Activated CD8-positive, alpha-beta T cell treated with anti-CD3 and anti-CD28 coated beads for 36 hours (primary cell): ENCODE data around the gene PKD1L1. TPM values are rescaled to one million over a fixed set of nuclear protein-coding genes. Genes with fewer than 3 reads are reported as not detected.
A peak's percentile ranks its signal among the peaks of the same experiment; 100 is the strongest.

Experiments used
- ATAC-seq: fragments of 200-7000 bp; cut with Tn5 transposase; one replicate; pipeline ENCODE4 v1.10.0; 2021; ENCODE audit warnings: mild to moderate bottlenecking, moderate library complexity
- CTCF ChIA-PET: fragments of 350-600 bp; sonication (Branson Sonifier 250); formaldehyde crosslinking; loops from one replicate; lab custom pipeline; 2021; ENCODE audit warnings: antibody characterized with exemption; lab: Charles Lee
- POLR2A ChIA-PET: fragments of 350-600 bp; sonication (Branson Sonifier 250); formaldehyde crosslinking; loops from one replicate; lab custom pipeline; 2021; ENCODE audit warnings: antibody characterized with exemption; lab: Charles Lee
- DNase-seq: peaks from one replicate; pipeline ENCODE4 v3.0.0-alpha.2; 2020
- H3K27ac Mint-ChIP-seq: one replicate; pipeline ENCODE4 v1.8.0; 2021; ENCODE audit warnings: mild to moderate bottlenecking, mixed read lengths
- H3K27me3 Mint-ChIP-seq: one replicate; pipeline ENCODE4 v1.8.0; 2021; ENCODE audit warnings: mixed read lengths
- H3K36me3 Mint-ChIP-seq: one replicate; pipeline ENCODE4 v1.8.0; 2021; ENCODE audit warnings: low read depth, mixed read lengths
- H3K4me1 Mint-ChIP-seq: one replicate; pipeline ENCODE4 v1.8.0; 2021; ENCODE audit warnings: low read depth, mixed read lengths
- H3K4me3 Mint-ChIP-seq: one replicate; pipeline ENCODE4 v1.8.0; 2021; ENCODE audit warnings: mild to moderate bottlenecking, moderate library complexity, mixed read lengths
- H3K9me3 Mint-ChIP-seq: one replicate; pipeline ENCODE4 v1.8.0; 2021; ENCODE audit warnings: mixed read lengths
- CTCF ChIP-seq: fragments of 200-600 bp; IDR thresholded peaks from one replicate; pipeline ENCODE4 v1.8.0; 2022; ENCODE audit warnings: antibody characterized with exemption, mild to moderate bottlenecking
- intact Hi-C: fragments of 100-400 bp; cut with micrococcal nuclease; formaldehyde crosslinking; loops from one replicate; pipeline ENCODE4 v1.10.0; 2022
- total RNA-seq, 2 experiments: library from RNA; stranded (reverse); gene quantifications; one replicate each; pipeline ENCODE4 v1.2.3, GENCODE V29; 2021

PKD1L1 gene
- total RNA-seq, 2 experiments from 2014 or later = 0.09 to 0.20 TPM

GRCh38 chr7:47947355-47947749, 914 bp downstream of the PKD1L1 start:
- ATAC-seq = no peak

GRCh38 chr7:47946581-47947354, 1.5 kb downstream of the PKD1L1 start:
- intact Hi-C loops = no loop called here
- CTCF ChIA-PET = no interaction called here

More at GRCh38 chr7:47947355-47947749, 914 bp downstream of the PKD1L1 start:
- Mint-ChIP-seq H3K27ac (no peak overlapping the region), H3K27me3 (no peaks in the 10 kb centered on the region), H3K9me3 (no peaks in the 10 kb centered on the region), H3K36me3 (no peaks in the 10 kb centered on the region), H3K4me1 (no peaks in the 10 kb centered on the region), H3K4me3 (no peak overlapping the region)
- DNase-seq = no peak
- TF ChIP-seq CTCF = no peak
- ChIA-PET CTCF (interaction anchor here (1.3 to 1.4 kb wide), 2 partner anchors 21 to 155 kb away, joined by 3 to 5 read pairs; no protein-coding TSS in a partner anchor), POLR2A (interaction anchor here (0.6 kb wide), 1 partner anchor 167 kb away, joined by 3 read pairs; no protein-coding TSS in a partner anchor)
- intact Hi-C loops = no loop called here

GRCh38 chr7:47945261-47946015, 2.8 kb downstream of the PKD1L1 start:
- DNase-seq (peak; percentile 92), ATAC-seq (peak; percentile 61)
- Mint-ChIP-seq H3K27me3 (no peaks in the 10 kb centered on the region), H3K9me3 (no peaks in the 10 kb centered on the region), H3K4me3 (no peak overlapping the region), H3K4me1 (no peaks in the 10 kb centered on the region), H3K36me3 (no peaks in the 10 kb centered on the region), H3K27ac (no peak overlapping the region)
- CTCF ChIA-PET = interaction anchor here (0.5 to 2.7 kb wide), 52 partner anchors 9 to 1222 kb away, joined by 3 to 56 read pairs (median 4); no protein-coding TSS in a partner anchor
- intact Hi-C loops = loop anchor here (2.0 kb wide), 1 partner anchor 165 kb away; no protein-coding TSS in a partner anchor
- peak; percentile 76 for TF ChIP-seq CTCF
- POLR2A ChIA-PET = interaction anchor here (0.6 kb wide), 1 partner anchor 137 kb away, joined by 3 read pairs; no protein-coding TSS in a partner anchor

More at GRCh38 chr7:47946581-47947354, 1.5 kb downstream of the PKD1L1 start:
- Mint-ChIP-seq H3K27me3 (no peaks in the 10 kb centered on the region), H3K9me3 (no peaks in the 10 kb centered on the region), H3K4me3 (no peak overlapping the region), H3K4me1 (no peaks in the 10 kb centered on the region), H3K36me3 (no peaks in the 10 kb centered on the region), H3K27ac (no peak overlapping the region)
- POLR2A ChIA-PET = interaction anchor here (0.6 kb wide), 1 partner anchor 167 kb away, joined by 3 read pairs; no protein-coding TSS in a partner anchor
- TF ChIP-seq CTCF = no peak
- peak; percentile 39 for ATAC-seq
- DNase-seq = no peak

GRCh38 chr7:47944536-47945260, 3.6 kb downstream of the PKD1L1 start:
- no peak overlapping the region for H3K4me3 Mint-ChIP-seq
- no peak for ATAC-seq
- H3K27ac Mint-ChIP-seq = no peak overlapping the region
- H3K4me1 Mint-ChIP-seq = no peaks in the 10 kb centered on the region
- no peaks in the 10 kb centered on the region for H3K36me3 Mint-ChIP-seq
- H3K27me3 Mint-ChIP-seq = no peaks in the 10 kb centered on the region
- H3K9me3 Mint-ChIP-seq = no peaks in the 10 kb centered on the region
- no peak for TF ChIP-seq CTCF
- intact Hi-C loops = loop anchor here (2.0 kb wide), 1 partner anchor 166 kb away; no protein-coding TSS in a partner anchor
- CTCF ChIA-PET = interaction anchor here (0.5 to 2.7 kb wide), 50 partner anchors 8 to 1222 kb away, joined by 3 to 56 read pairs (median 4); no protein-coding TSS in a partner anchor
- no peak for DNase-seq
- POLR2A ChIA-PET = interaction anchor here (0.6 kb wide), 1 partner anchor 138 kb away, joined by 3 read pairs; no protein-coding TSS in a partner anchor
